IMR-90 (cell line): ENCODE data around the gene NOL9. TPM values are rescaled to one million over a fixed set of nuclear protein-coding genes. Genes with fewer than 3 reads are reported as not detected.

Experiments
- ATAC-seq: fragments of 200-7000 bp; cut with Tn5 transposase; 2 replicates; pipeline ENCODE4 v1.9.1; 2020; ENCODE audit warnings: low read depth, mild to moderate bottlenecking, moderate library complexity
- BruUV-seq: library from RNA; stranded (reverse); fragments of 400-500 nt; replicated peaks from 2 replicates; lab custom pipeline; 2021; lab: Mats Ljungman, UMichigan
- CTCF ChIA-PET: fragments of 300-600 bp; formaldehyde crosslinking; extraction: SDS; loops from one replicate; lab custom pipeline; 2021; ENCODE audit warnings: antibody characterized with exemption; lab: Yijun Ruan, JAX
- POLR2A ChIA-PET: fragments of 300-600 bp; sonication (Branson Sonifier 250); formaldehyde crosslinking; loops from one replicate; lab custom pipeline; 2022; ENCODE audit warnings: antibody characterized with exemption; ENCODE audit not compliant: unreplicated experiment; lab: Charles Lee
- DNase-seq: peaks from one replicate; pipeline ENCODE4 v3.0.0; 2013
- H2AFZ ChIP-seq: replicated peaks from 2 replicates; pipeline ENCODE3; 2013; ENCODE audit warnings: low read length, mild to moderate bottlenecking; ENCODE audit not compliant: poor library complexity
- H2AK5ac ChIP-seq: 2 replicates; pipeline ENCODE4 v1.6.1; 2013; ENCODE audit warnings: low read depth, low read length, inconsistent platforms
- H2AK9ac ChIP-seq: replicated peaks from 2 replicates; pipeline ENCODE3; 2013; ENCODE audit warnings: mild to moderate bottlenecking, low read depth, low read length, moderate library complexity; ENCODE audit not compliant: poor library complexity
- H2BK120ac ChIP-seq: 2 replicates; pipeline ENCODE4 v1.6.1; 2013; ENCODE audit warnings: low read depth, low read length, inconsistent platforms
- H2BK15ac ChIP-seq: 3 replicates; pipeline ENCODE4 v1.6.1; 2013; ENCODE audit warnings: low read depth, low read length, inconsistent platforms
- H2BK20ac ChIP-seq: 2 replicates; pipeline ENCODE4 v1.6.1; 2013; ENCODE audit warnings: low read depth, mild to moderate bottlenecking, inconsistent platforms, low read length, moderate library complexity
- H2BK5ac ChIP-seq: 2 replicates; pipeline ENCODE4 v1.6.1; 2013; ENCODE audit warnings: mild to moderate bottlenecking, low read depth, low read length, inconsistent platforms; ENCODE audit not compliant: poor library complexity, severe bottlenecking
- H3K14ac ChIP-seq: replicated peaks from 2 replicates; pipeline ENCODE4 v1.6.1; 2013; ENCODE audit warnings: low read depth, low read length, inconsistent platforms
- H3K18ac ChIP-seq: 2 replicates; pipeline ENCODE4 v1.6.1; 2013; ENCODE audit warnings: low read depth, low read length, control low read depth
- H3K23ac ChIP-seq: 2 replicates; pipeline ENCODE4 v1.6.1; 2013; ENCODE audit warnings: low read depth, low read length, inconsistent platforms
- H3K27ac ChIP-seq: 2 replicates; pipeline ENCODE4 v1.5.1; 2013; ENCODE audit warnings: mild to moderate bottlenecking, control low read depth, low read length; ENCODE audit not compliant: insufficient read depth
- H3K27me3 ChIP-seq: 2 replicates; pipeline ENCODE4 v1.6.1; 2013; ENCODE audit warnings: low read length; ENCODE audit not compliant: control insufficient read depth, insufficient read depth
- H3K36me3 ChIP-seq: 2 replicates; pipeline ENCODE4 v1.6.1; 2013; ENCODE audit warnings: low read length, mixed read lengths; ENCODE audit not compliant: control insufficient read depth, insufficient read depth
- H3K4ac ChIP-seq: 2 replicates; pipeline ENCODE4 v1.6.1; 2013; ENCODE audit warnings: low read depth, low read length, inconsistent platforms
- H3K4me1 ChIP-seq: 2 replicates; pipeline ENCODE4 v1.6.1; 2013; ENCODE audit warnings: low read length, mixed read lengths; ENCODE audit not compliant: control insufficient read depth, insufficient read depth
- H3K4me2 ChIP-seq: 2 replicates; pipeline ENCODE4 v1.6.1; 2013; ENCODE audit warnings: low read depth, mild to moderate bottlenecking, control low read depth, low read length, moderate library complexity
- H3K4me3 ChIP-seq: 2 replicates; pipeline ENCODE4 v1.5.1; 2013; ENCODE audit warnings: low read depth, mild to moderate bottlenecking, control low read depth, low read length, moderate library complexity; ENCODE audit not compliant: insufficient read depth
- H3K56ac ChIP-seq: 2 replicates; pipeline ENCODE4 v1.6.1; 2013; ENCODE audit warnings: low read length, inconsistent platforms; ENCODE audit not compliant: insufficient read depth; ENCODE audit errors: extremely low read depth
- H3K79me1 ChIP-seq, 2 experiments: 2 replicates each; pipeline ENCODE4 v1.6.1; 2013; ENCODE audit warnings: low read length in 2 of 2, inconsistent platforms in 1 of 2, low read depth in 1 of 2
- H3K9ac ChIP-seq: 2 replicates; pipeline ENCODE4 v1.6.1; 2013; ENCODE audit warnings: low read depth, low read length, control low read depth
- H3K9me1 ChIP-seq: 2 replicates; pipeline ENCODE4 v1.6.1; 2013; ENCODE audit warnings: low read length, inconsistent platforms; ENCODE audit not compliant: insufficient read depth
- H3K9me3 ChIP-seq: 2 replicates; pipeline ENCODE4 v1.6.1; 2013; ENCODE audit warnings: low read length; ENCODE audit not compliant: control insufficient read depth, insufficient read depth
- H4K20me1 ChIP-seq: 2 replicates; pipeline ENCODE4 v1.6.1; 2013; ENCODE audit warnings: low read length, inconsistent platforms; ENCODE audit not compliant: insufficient read depth
- H4K5ac ChIP-seq: 2 replicates; pipeline ENCODE4 v1.6.1; 2013; ENCODE audit warnings: mild to moderate bottlenecking, low read depth, low read length, control low read depth
- H4K8ac ChIP-seq, 2 experiments: 2 replicates each; pipeline ENCODE4 v1.6.1; 2013; ENCODE audit warnings: low read depth in 2 of 2, low read length in 2 of 2, control low read depth in 1 of 2, inconsistent platforms in 1 of 2
- H4K91ac ChIP-seq: 2 replicates; pipeline ENCODE4 v1.6.1; 2013; ENCODE audit warnings: low read depth, low read length, inconsistent platforms; ENCODE audit not compliant: insufficient read depth
- BHLHE40 ChIP-seq: fragments of 150-350 bp; IDR thresholded peaks from 2 replicates; pipeline ENCODE4 v1.6.1; 2016; ENCODE audit warnings: mild to moderate bottlenecking, low read depth, low read length
- CEBPB ChIP-seq: IDR thresholded peaks from 2 replicates; pipeline ENCODE4 v1.6.1; 2012; ENCODE audit warnings: low read depth, low read length, improper control_type of control experiment
- CHD1 ChIP-seq: IDR thresholded peaks from 2 replicates; pipeline ENCODE4 v1.6.1; 2012; ENCODE audit warnings: low read depth, low read length, improper control_type of control experiment
- FOS ChIP-seq: fragments of 150-350 bp; IDR thresholded peaks from 2 replicates; pipeline ENCODE4 v1.6.1; 2016; ENCODE audit warnings: low read depth, low read length
- MAFK ChIP-seq: IDR thresholded peaks from 2 replicates; pipeline ENCODE4 v1.6.1; 2012; ENCODE audit warnings: low read depth, low read length, improper control_type of control experiment
- NFE2L2 ChIP-seq: fragments of 150-350 bp; IDR thresholded peaks from 2 replicates; pipeline ENCODE4 v1.6.1; 2016; ENCODE audit warnings: low read depth, mild to moderate bottlenecking, low read length
- RCOR1 ChIP-seq: IDR thresholded peaks from 2 replicates; pipeline ENCODE4 v1.6.1; 2012; ENCODE audit warnings: mild to moderate bottlenecking, low read length, improper control_type of control experiment; ENCODE audit not compliant: insufficient replicate concordance
- RFX5 ChIP-seq: IDR thresholded peaks from 2 replicates; pipeline ENCODE4 v1.8.0; 2012; ENCODE audit warnings: low read depth, mild to moderate bottlenecking, low read length, moderate library complexity
- SMC3 ChIP-seq: fragments of 150-350 bp; IDR thresholded peaks from 2 replicates; pipeline ENCODE4 v1.6.1; 2016; ENCODE audit warnings: low read depth, mild to moderate bottlenecking, antibody characterized with exemption, low read length, moderate library complexity
- whole genome bisulfite sequencing, 2 experiments: methylation state at CpG; one replicate each; pipeline versions ENCODE4 v1.1.5 to v1.1.7; 2013; ENCODE audit warnings: missing lambda C conversion rate in 2 of 2; ENCODE audit not compliant: insufficient read length in 1 of 2; ENCODE audit errors: extremely low coverage in 2 of 2; 5-methylcytosine and 5-hydroxymethylcytosine counted together
- dilution Hi-C: fragments of 300-500 bp; cut with HindIII; formaldehyde crosslinking; loops from one replicate; pipeline ENCODE4 v1.14.3; 2018; ENCODE audit warnings: low sequenced_read_pairs; ENCODE audit not compliant: unreplicated experiment
- in situ Hi-C: fragments of 300-500 bp; cut with MboI; formaldehyde crosslinking; loops from 3 replicates; pipeline ENCODE4 v1.14.3; 2019; ENCODE audit warnings: low sequenced_read_pairs, inconsistent platforms, mixed read lengths
- intact Hi-C: fragments of 100-400 bp; cut with micrococcal nuclease; formaldehyde crosslinking; loops from 2 replicates; pipeline ENCODE4 v1.10.0; 2022
- polyA plus RNA-seq, 3 experiments: library from polyadenylated mRNA; depleted of rRNA; stranded (reverse); fragments of >200 nt; gene quantifications; 2 replicates each; pipeline ENCODE4 v1.2.3, GENCODE V29; 2012; ENCODE audit warnings: low replicate concordance in 1 of 3
- total RNA-seq: library from RNA; depleted of rRNA; stranded (reverse); fragments of >200 nt; gene quantifications from 2 replicates; pipeline ENCODE4 v1.2.3, GENCODE V29; 2012

NOL9 gene
- total and polyA plus RNA-seq, 2 of the 4 experiments (the other 2 are of a cell fraction), result 13.0 to 19.2 TPM

- in situ Hi-C loops, result loop anchor here (10.0 kb wide), 1 partner anchor 153 kb away; no protein-coding TSS in a partner anchor
- DNase-seq, result no peak
- Histone ChIP-seq H3K14ac (peak overlapping the region; percentile 55; the same call in 1 of the 2 replicates), H2AK9ac (peak overlapping the region; percentile 99), H3K23ac (no peak overlapping the region), H3K27me3 (no peaks in the 10 kb centered on the region), H3K4me2 (peak overlapping the region; percentile 58), H4K91ac (peak overlapping the region; percentile 57), H3K79me1 (peaks cover 0 to 20% of the 10 kb centered on the region in 2 experiments; a peak in 1 of 4 replicates), H3K18ac (no peak overlapping the region), H3K4me3 (0 out of 2 replicates have a peak overlapping the region, but pooled peaks have one; percentile 66), H3K9me1 (0 out of 2 replicates have a peak, but pooled peaks cover 2% of the 10 kb centered on the region), H4K8ac (peak overlapping the region; percentile 12 to 86), H3K4ac (peak overlapping the region; percentile 94), H3K9me3 (no peaks in the 10 kb centered on the region), H3K4me1 (peaks cover 17% of the 10 kb centered on the region), H3K9ac (peak overlapping the region; percentile 47; the same call in 1 of the 2 replicates), H3K27ac (peak overlapping the region; percentile 30; the same call in 1 of the 2 replicates), H2BK120ac (peak overlapping the region; percentile 50; the same call in 1 of the 2 replicates), H3K56ac (no peak overlapping the region), H2AK5ac (peak overlapping the region; percentile 81), H2AFZ (peak overlapping the region; percentile 95), H2BK15ac (0 out of 3 replicates have a peak overlapping the region, but pooled peaks have one; percentile 40), H4K5ac (peak overlapping the region; percentile 67; the same call in 1 of the 2 replicates), H2BK5ac (peak overlapping the region; percentile 53), H4K20me1 (peaks cover 4% of the 10 kb centered on the region; the same call in 1 of the 2 replicates), H2BK20ac (peak overlapping the region; percentile 57; the same call in 1 of the 2 replicates), H3K36me3 (no peaks in the 10 kb centered on the region)
- BruUV-seq, result no TSS peak
- TF ChIP-seq CHD1 (no peak), CEBPB (no peak), MAFK (no peak), RCOR1 (no peak), FOS (no peak), BHLHE40 (no peak), RFX5 (no peak), NFE2L2 (no peak), SMC3 (no peak)
- ATAC-seq, result no peak
- intact Hi-C loops, result loop anchor here (5.0 kb wide), 1 partner anchor 245 kb away; no protein-coding TSS in a partner anchor
- ChIA-PET POLR2A (no interaction called here), CTCF (interaction anchor here (0.7 kb wide), 1 partner anchor 43 kb away, joined by 3 read pairs; no protein-coding TSS in a partner anchor)
- WGBS, 2 experiments, result 100% methylated on average over 1 of the region's 10 CpGs; no CpG with 5 or more reads in 1 of the 2 experiments
- dilution Hi-C loops, result no loop called here
Observed at GRCh38 chr1:6491966-6492365, 62.3 kb downstream of the NOL9 start.
